Upper lobe of left lung (tissue), 6 donors: Measurements from ENCODE around the gene PLXNA1. TPM values are rescaled to one million over a fixed set of nuclear protein-coding genes. Genes with fewer than 3 reads are reported as not detected.

ENCODE experiments used
- ATAC-seq, 2 donors: fragments of 200-7000 bp; cut with Tn5 transposase; one replicate each; pipeline ENCODE4 v1.9.1; 2022; ENCODE audit warnings: mild to moderate bottlenecking in 2 of 2, moderate library complexity in 2 of 2; ENCODE audit not compliant: low FRiP score in 2 of 2
- DNase-seq, 2 donors: peaks; one replicate each; pipeline ENCODE4 v3.0.0-alpha.2; 2019 to 2020
- H3K27ac ChIP-seq, 4 donors: fragments of 200-600 bp; sonication (generic); one replicate each; pipeline ENCODE4 v1.5.1; 2016 to 2019
- H3K27me3 ChIP-seq, 4 donors: fragments of 200-600 bp; sonication (generic); one replicate each; pipeline ENCODE4 v1.5.1; 2017 to 2019
- H3K36me3 ChIP-seq, 4 donors: fragments of 200-600 bp; sonication (generic); one replicate each; pipeline ENCODE4 v1.5.1; 2016 to 2019
- H3K4me1 ChIP-seq, 4 donors: fragments of 200-600 bp; sonication (generic); one replicate each; pipeline ENCODE4 v1.5.1; 2018 to 2019
- H3K4me3 ChIP-seq, 4 donors: fragments of 200-600 bp; sonication (generic); one replicate each; pipeline ENCODE4 v1.5.1; 2017 to 2019; ENCODE audit warnings: mild to moderate bottlenecking in 2 of 4, moderate library complexity in 1 of 4
- H3K9me3 ChIP-seq, 4 donors: fragments of 200-600 bp; sonication (generic); one replicate each; pipeline ENCODE4 v1.5.1; 2018 to 2019
- EP300 ChIP-seq, 4 donors: sonication (generic); formaldehyde crosslinking; IDR thresholded peaks; one replicate each; pipeline ENCODE4 v1.5.1; 2017; ENCODE audit warnings: antibody characterized with exemption in 4 of 4, control low read depth in 2 of 4
- POLR2A ChIP-seq, 4 donors: fragments of 450-650 bp; IDR thresholded peaks; one replicate each; pipeline ENCODE4 v1.5.1; 2016 to 2017; ENCODE audit warnings: antibody characterized with exemption in 4 of 4, mild to moderate bottlenecking in 2 of 4
- POLR2AphosphoS5 ChIP-seq, 2 donors: sonication (generic); formaldehyde crosslinking; IDR thresholded peaks; one replicate each; pipeline ENCODE4 v1.5.1; 2017; ENCODE audit warnings: antibody characterized with exemption in 2 of 2
- WGBS, 2 donors: methylation state at CpG; one replicate each; pipeline ENCODE4 v1.1.5; 2017 to 2018; 5-methylcytosine and 5-hydroxymethylcytosine counted together
- total RNA-seq, 6 donors: library from RNA; depleted of rRNA in 4 of 6; stranded (reverse); fragments of >200 nt in 4 of 6; gene quantifications; one replicate each; pipeline versions ENCODE4 v1.1.0 to v1.2.1, GENCODE V29; 2016 to 2021
- TF ChIP-seq, protein P1 (sequence below), 6 experiments: fragments of 450-650 bp in 4 of 6; fragments of 200-600 bp in 2 of 6; sonication (generic) in 2 of 6; IDR thresholded peaks; one replicate each; pipeline ENCODE4 v1.5.1; 2016 to 2019; ENCODE audit warnings: antibody characterized with exemption in 6 of 6
- donor health status: DM: no; HTN: no; CAD: no; lungs with moderate emphysema.
- donor health status: DM: no; HTN: yes; CAD: no; lungs with severe emphysema.

The PLXNA1 gene
- total RNA-seq, 6 donors from 2014 or later, result 48.0 to 94.3 (median 73.7) TPM

DNA sequence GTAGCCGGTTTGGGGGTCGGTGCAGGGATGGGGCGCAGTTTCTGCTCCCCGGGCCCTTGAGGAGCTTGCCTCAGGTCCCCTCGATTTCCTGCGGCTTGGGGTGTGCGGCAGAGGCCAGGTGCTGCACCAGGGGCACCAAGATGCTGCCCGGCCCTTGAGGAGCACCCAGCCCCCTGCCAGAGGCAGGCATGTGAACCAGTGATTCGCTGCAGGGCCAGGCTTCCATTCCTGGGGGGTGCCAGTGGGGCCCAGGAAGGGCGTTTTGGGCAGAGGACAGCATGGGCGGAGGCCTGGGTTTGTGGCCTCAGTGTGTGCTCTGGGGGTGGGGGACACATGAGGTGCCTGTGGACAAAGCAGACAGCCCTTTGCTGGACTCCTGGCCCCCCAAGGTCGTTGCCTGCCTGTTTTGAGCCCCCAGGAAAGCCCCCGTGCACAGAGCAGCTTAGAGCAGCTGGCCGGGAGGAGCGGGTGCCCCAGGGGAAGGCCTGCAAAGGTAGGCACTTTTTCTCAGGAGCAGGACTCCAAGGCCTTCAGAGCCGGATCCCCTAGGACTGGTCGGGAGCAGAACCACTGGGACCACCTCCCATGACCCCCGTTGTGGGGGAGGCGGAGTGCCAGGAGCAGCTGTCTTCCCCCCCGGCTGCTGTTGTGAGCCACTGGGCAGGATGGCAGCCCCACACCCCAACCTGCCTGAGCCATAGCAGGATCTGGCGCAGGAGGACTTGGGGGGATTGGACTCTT is 1.6 kb downstream of the PLXNA1 start:
- no peak for ATAC-seq
- 59 to 90% methylated on average over 2 to 20 of the region's 21 CpGs for WGBS, 2 donors

DNA sequence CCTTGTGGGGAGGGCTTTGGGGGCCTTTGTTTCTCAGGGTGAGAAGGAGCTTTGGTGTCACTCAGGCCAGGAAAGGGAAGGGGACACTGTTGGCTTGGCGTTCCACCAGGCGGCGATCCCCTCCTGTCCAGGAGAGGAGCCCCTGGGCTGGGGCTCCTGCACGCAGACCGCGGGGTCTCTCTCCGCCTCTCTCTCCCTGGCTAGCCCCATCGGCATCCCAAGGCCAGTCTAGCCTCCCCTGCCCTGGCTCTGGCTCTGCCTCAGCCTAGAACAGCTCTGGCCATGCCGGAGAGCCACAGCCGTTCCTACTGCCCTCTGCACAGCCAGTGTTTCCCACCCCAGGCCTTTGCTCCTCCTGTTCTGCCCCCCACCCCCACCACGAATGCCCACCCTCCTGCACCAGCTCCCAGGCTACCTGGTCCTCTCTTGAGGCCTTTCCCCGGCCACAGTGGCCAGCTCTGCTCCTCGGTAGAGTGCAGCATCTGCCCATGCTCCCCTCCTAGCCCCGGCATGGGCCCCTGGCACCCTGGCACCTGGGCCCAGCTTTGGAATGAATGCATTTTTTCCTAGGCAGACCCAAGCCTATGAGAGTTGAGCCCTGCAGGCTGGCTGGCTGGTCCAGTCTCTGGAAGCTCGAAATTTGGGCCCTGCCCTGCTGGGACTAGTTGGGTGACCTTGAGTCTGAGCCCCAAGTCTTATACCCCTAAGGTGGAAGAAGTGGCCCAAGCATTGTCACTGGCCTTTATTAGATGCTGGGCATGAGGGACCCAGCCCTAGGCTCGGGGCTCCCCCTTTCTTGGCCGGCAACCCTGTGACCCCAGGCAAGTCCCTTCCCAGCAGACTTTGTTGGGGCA is 2.4 kb downstream of the PLXNA1 start:
- Histone ChIP-seq H3K27me3 (no peaks in the 10 kb centered on the region), H3K4me3 (no peak overlapping the region), H3K9me3 (no peaks in the 10 kb centered on the region), H3K36me3 (peaks cover 4 to 21% (median 16%) of the 10 kb centered on the region in 4 donors), H3K4me1 (peaks cover 28 to 53% (median 32%) of the 10 kb centered on the region in 4 donors), H3K27ac (peak overlapping the region in 2 of 4 donors; percentile 21 to 23)
- 78 to 82% methylated on average over 8 to 17 of the region's 17 CpGs for WGBS, 2 donors
- no peak for ATAC-seq
- peak in 1 of 2 donors; percentile 40 for DNase-seq
- no peak for TF ChIP-seq EP300 (IDR thresholded peaks at IDR 0.05)
- TF ChIP-seq, protein P1, sequence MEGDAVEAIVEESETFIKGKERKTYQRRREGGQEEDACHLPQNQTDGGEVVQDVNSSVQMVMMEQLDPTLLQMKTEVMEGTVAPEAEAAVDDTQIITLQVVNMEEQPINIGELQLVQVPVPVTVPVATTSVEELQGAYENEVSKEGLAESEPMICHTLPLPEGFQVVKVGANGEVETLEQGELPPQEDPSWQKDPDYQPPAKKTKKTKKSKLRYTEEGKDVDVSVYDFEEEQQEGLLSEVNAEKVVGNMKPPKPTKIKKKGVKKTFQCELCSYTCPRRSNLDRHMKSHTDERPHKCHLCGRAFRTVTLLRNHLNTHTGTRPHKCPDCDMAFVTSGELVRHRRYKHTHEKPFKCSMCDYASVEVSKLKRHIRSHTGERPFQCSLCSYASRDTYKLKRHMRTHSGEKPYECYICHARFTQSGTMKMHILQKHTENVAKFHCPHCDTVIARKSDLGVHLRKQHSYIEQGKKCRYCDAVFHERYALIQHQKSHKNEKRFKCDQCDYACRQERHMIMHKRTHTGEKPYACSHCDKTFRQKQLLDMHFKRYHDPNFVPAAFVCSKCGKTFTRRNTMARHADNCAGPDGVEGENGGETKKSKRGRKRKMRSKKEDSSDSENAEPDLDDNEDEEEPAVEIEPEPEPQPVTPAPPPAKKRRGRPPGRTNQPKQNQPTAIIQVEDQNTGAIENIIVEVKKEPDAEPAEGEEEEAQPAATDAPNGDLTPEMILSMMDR (IDR thresholded peaks at IDR 0.05), result no peak
- TF ChIP-seq POLR2A (IDR thresholded peaks at IDR 0.05), result no peak
- TF ChIP-seq POLR2AphosphoS5 (IDR thresholded peaks at IDR 0.05), result no peak

More for the DNA sequence above, 1.6 kb downstream of the PLXNA1 start:
- Histone ChIP-seq H3K4me3 (peak overlapping the region; percentile 67 to 95 (median 72)), H3K36me3 (peaks cover 4 to 13% (median 9%) of the 10 kb centered on the region in 4 donors), H3K9me3 (no peaks in the 10 kb centered on the region), H3K27me3 (no peaks in the 10 kb centered on the region), H3K4me1 (peaks cover 28 to 53% (median 32%) of the 10 kb centered on the region in 4 donors), H3K27ac (peak overlapping the region in 3 of 4 donors; percentile 21 to 83 (median 54))
- peak in 1 of 2 donors; percentile 51 for DNase-seq
- TF ChIP-seq POLR2AphosphoS5 (IDR thresholded peaks at IDR 0.05) (no peak), POLR2A (IDR thresholded peaks at IDR 0.05) (no peak), EP300 (IDR thresholded peaks at IDR 0.05) (no peak)
- TF ChIP-seq, protein P1 (IDR thresholded peaks at IDR 0.05), result no peak

DNA sequence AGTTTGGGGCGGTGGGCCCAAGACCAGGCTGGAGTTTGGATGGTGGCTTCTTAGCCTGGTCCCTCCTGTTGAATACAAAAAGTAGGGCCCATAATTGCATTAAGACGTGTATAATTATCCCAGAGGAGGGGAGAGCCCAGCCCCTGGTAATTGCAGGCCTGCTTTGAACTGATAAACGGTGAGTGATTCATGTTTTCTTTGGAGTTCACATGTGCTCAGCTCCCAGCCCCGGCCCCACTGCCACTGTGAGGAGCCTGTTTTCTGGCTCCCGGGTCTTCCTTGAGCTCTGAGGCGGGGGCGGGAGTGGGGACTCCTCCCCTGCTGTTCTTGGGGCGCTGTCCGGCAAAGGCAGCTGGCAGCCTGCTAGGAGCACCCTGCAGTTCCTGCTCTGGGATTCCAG is 3.1 kb downstream of the PLXNA1 start:
- H3K27me3 ChIP-seq, result no peaks in the 10 kb centered on the region
- peak overlapping the region in 1 of 4 donors; percentile 23 for H3K27ac ChIP-seq
- H3K36me3 ChIP-seq, result peaks cover 4 to 26% (median 20%) of the 10 kb centered on the region in 4 donors
- 67 to 69% methylated on average over 7 to 9 of the region's 9 CpGs for WGBS, 2 donors
- TF ChIP-seq, protein P1 (IDR thresholded peaks at IDR 0.05), result no peak
- TF ChIP-seq POLR2AphosphoS5 (IDR thresholded peaks at IDR 0.05), result no peak
- no peak for TF ChIP-seq EP300 (IDR thresholded peaks at IDR 0.05)
- no peak for TF ChIP-seq POLR2A (IDR thresholded peaks at IDR 0.05)
- peaks cover 28 to 53% (median 32%) of the 10 kb centered on the region in 4 donors for H3K4me1 ChIP-seq
- no peaks in the 10 kb centered on the region for H3K9me3 ChIP-seq
- no peak overlapping the region for H3K4me3 ChIP-seq
- ATAC-seq (no peak), DNase-seq (no peak)

DNA sequence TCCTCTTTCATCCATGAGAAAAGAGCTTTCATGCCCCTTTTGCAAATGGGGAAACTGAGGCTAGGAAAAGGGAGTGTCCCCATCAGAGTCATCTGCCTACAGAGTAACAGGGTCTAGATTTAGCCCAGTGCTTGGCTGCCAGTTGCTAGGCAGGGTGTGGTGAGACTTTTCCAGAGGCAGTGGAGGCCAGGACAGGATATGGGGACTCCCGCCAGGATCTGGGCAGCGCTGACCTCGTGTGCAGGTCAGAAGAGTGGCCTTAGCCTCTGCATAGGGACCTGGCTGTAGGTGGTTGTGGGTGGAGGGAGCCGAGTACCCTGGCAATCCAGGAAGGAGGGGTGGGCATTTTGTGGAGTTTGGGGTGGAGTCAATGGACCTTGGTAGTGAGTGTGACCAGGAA is 4.2 kb downstream of the PLXNA1 start:
- 44 to 56% methylated on average over 4 of the region's 4 CpGs for WGBS, 2 donors
- H3K36me3 ChIP-seq, result peaks cover 4 to 33% (median 27%) of the 10 kb centered on the region in 4 donors
- TF ChIP-seq POLR2AphosphoS5 (IDR thresholded peaks at IDR 0.05) (no peak), EP300 (IDR thresholded peaks at IDR 0.05) (no peak), POLR2A (IDR thresholded peaks at IDR 0.05) (no peak)
- TF ChIP-seq, protein P1 (IDR thresholded peaks at IDR 0.05), result no peak
- H3K4me1 ChIP-seq, result peaks cover 28 to 53% (median 28%) of the 10 kb centered on the region in 4 donors
- H3K27ac ChIP-seq, result peak overlapping the region in 1 of 4 donors; percentile 30
- no peaks in the 10 kb centered on the region for H3K9me3 ChIP-seq
- DNase-seq (peak in 1 of 2 donors; percentile 19), ATAC-seq (no peak)
- no peak overlapping the region for H3K4me3 ChIP-seq
- H3K27me3 ChIP-seq, result no peaks in the 10 kb centered on the region
